ENCODE data around the gene SHANK2. TPM values are rescaled to one million over a fixed set of nuclear protein-coding genes. Genes with fewer than 3 reads are reported as not detected.

SHANK2 gene
- total and polyA plus RNA-seq, 2 of the 4 experiments (the other 2 are of a cell fraction) = 1.6 to 2.2 TPM

GRCh38 chr11:71238285-71238875 is 14.0 kb downstream of the SHANK2 start:
- Histone ChIP-seq H3K27me3 (ENCODE audit: control insufficient read depth, insufficient read depth, low read length) (no peaks in the 10 kb centered on the region), H2AFZ (replicated peaks; ENCODE audit: low read length, poor library complexity) (no peak overlapping the region), H2AK5ac (ENCODE audit: low read depth, low read length) (no peak overlapping the region), H3K36me3 (ENCODE audit: control insufficient read depth, insufficient read depth, low read length) (peaks cover 16% of the 10 kb centered on the region), H2AK9ac (replicated peaks; ENCODE audit: low read depth, low read length, poor library complexity) (no peak overlapping the region), H3K9ac (ENCODE audit: low read depth, low read length) (no peak overlapping the region), H3K9me3 (ENCODE audit: control insufficient read depth, insufficient read depth, low read length) (no peaks in the 10 kb centered on the region), H3K4ac (ENCODE audit: low read depth, low read length) (no peak overlapping the region), H4K91ac (ENCODE audit: insufficient read depth, low read depth, low read length) (no peak overlapping the region), H3K18ac (ENCODE audit: low read depth, low read length) (no peak overlapping the region), H4K8ac (ENCODE audit: low read depth in 2 of 2, low read length in 2 of 2) (no peak overlapping the region), H3K79me1 (ENCODE audit: low read depth in 1 of 2, low read length in 2 of 2) (no peaks in the 10 kb centered on the region; a peak in 2 of 4 replicates), H4K20me1 (ENCODE audit: insufficient read depth, low read length) (peaks cover 5% of the 10 kb centered on the region; the same call in 1 of the 2 replicates), H3K14ac (replicated peaks; ENCODE audit: low read depth, low read length) (no peak overlapping the region), H3K4me1 (ENCODE audit: control insufficient read depth, insufficient read depth, low read length) (peaks cover 4% of the 10 kb centered on the region), H3K56ac (ENCODE audit: extremely low read depth, insufficient read depth, low read length) (no peak overlapping the region), H2BK20ac (ENCODE audit: low read depth, low read length) (no peak overlapping the region), H3K4me2 (ENCODE audit: low read depth, low read length) (no peak overlapping the region), H3K4me3 (ENCODE audit: insufficient read depth, low read depth, low read length) (no peak overlapping the region), H2BK15ac (ENCODE audit: low read depth, low read length) (no peak overlapping the region), H2BK120ac (ENCODE audit: low read depth, low read length) (no peak overlapping the region), H2BK5ac (ENCODE audit: low read depth, low read length, poor library complexity, severe bottlenecking) (no peak overlapping the region), H3K9me1 (ENCODE audit: insufficient read depth, low read length) (peaks cover 11% of the 10 kb centered on the region), H3K23ac (ENCODE audit: low read depth, low read length) (no peak overlapping the region), H4K5ac (ENCODE audit: low read depth, low read length) (no peak overlapping the region), H3K27ac (ENCODE audit: insufficient read depth, low read length) (no peak overlapping the region)
- CTCF ChIA-PET = no interaction called here
- TF ChIP-seq USF2 (IDR thresholded peaks at IDR 0.05; ENCODE audit: low read depth, low read length) (no peak), CEBPB (IDR thresholded peaks at IDR 0.05; ENCODE audit: low read depth, low read length) (no peak), POLR2A (IDR thresholded peaks at IDR 0.05; ENCODE audit: low read depth, low read length) (no peak), FOS (IDR thresholded peaks at IDR 0.05; ENCODE audit: low read depth, low read length) (no peak), MXI1 (IDR thresholded peaks at IDR 0.05; ENCODE audit: borderline replicate concordance, low read depth, low read length) (no peak), RAD21 (IDR thresholded peaks at IDR 0.05; ENCODE audit: low read length) (no peak)
- DNase-seq (no peak), ATAC-seq (ENCODE audit: low read depth) (no peak)
- POLR2A ChIA-PET (ENCODE audit: unreplicated experiment) = no interaction called here
- dilution Hi-C loops (cut with HindIII; ENCODE audit: low sequenced_read_pairs, unreplicated experiment) (no loop called here), intact Hi-C loops (cut with micrococcal nuclease) (no loop called here), in situ Hi-C loops (cut with MboI; ENCODE audit: low sequenced_read_pairs) (no loop called here)
- no TSS peak for BruUV-seq (replicated peaks)
- 79% methylated on average over 6 of the region's 8 CpGs; no CpG with 5 or more reads in 1 of the 2 experiments for WGBS, 2 experiments (ENCODE audit: extremely low coverage in 2 of 2, insufficient read length in 1 of 2)
